GM12878 (cell line): Measurements from ENCODE around the gene CKS1B. TPM values are rescaled to one million over a fixed set of nuclear protein-coding genes. Genes with fewer than 3 reads are reported as not detected.

Experiments used
- ATAC-seq: fragments of 200-7000 bp; cut with Tn5 transposase; 3 replicates; pipeline ENCODE4 v1.9.1; 2020; ENCODE audit warnings: mild to moderate bottlenecking, moderate library complexity
- BruUV-seq: library from RNA; stranded (reverse); fragments of 400-500 nt; replicated peaks from 2 replicates; lab custom pipeline; 2021; lab: Mats Ljungman, UMichigan
- CTCF ChIA-PET: fragments of 300-600 bp; sonication (Branson Sonifier 250); formaldehyde crosslinking; extraction: SDS; loops from one replicate; lab custom pipeline; 2021; ENCODE audit warnings: inconsistent platforms; lab: Yijun Ruan, JAX
- POLR2A ChIA-PET: fragments of 350-600 bp; formaldehyde crosslinking; extraction: SDS; loops from one replicate; lab custom pipeline; 2021; ENCODE audit warnings: inconsistent platforms; lab: Charles Lee
- RAD21 ChIA-PET: fragments of 300-600 bp; sonication (Branson Sonifier 250); formaldehyde crosslinking; loops from one replicate; lab custom pipeline; 2023; ENCODE audit warnings: antibody characterized with exemption; ENCODE audit not compliant: unreplicated experiment; lab: Charles Lee
- SMC1A ChIA-PET: fragments of 300-600 bp; sonication (Branson Sonifier 250); formaldehyde crosslinking; loops from one replicate; lab custom pipeline; 2023; ENCODE audit not compliant: unreplicated experiment, uncharacterized antibody; lab: Charles Lee
- DNase-seq: peaks from one replicate; pipeline ENCODE4 v3.0.0-alpha.2; 2011; ENCODE audit warnings: low read depth, low spot score
- FAIRE-seq: peaks from 3 replicates; lab custom pipeline; 2011; peaks lifted over from hg19 to GRCh38; lab: Jason Lieb, UNC
- H2AFZ ChIP-seq: 2 replicates; pipeline ENCODE4 v1.6.0; 2011; ENCODE audit warnings: low read depth, low read length, control low read depth; ENCODE audit not compliant: control insufficient read depth
- H3K27ac ChIP-seq: 2 replicates; pipeline ENCODE4 v1.5.1; 2011; ENCODE audit warnings: control low read depth; ENCODE audit not compliant: control insufficient read depth, insufficient read depth
- H3K27me3 ChIP-seq, 2 experiments: replicated peaks in 1 of 2; 2 replicates each; pipeline versions ENCODE4 v1.6.0 to v1.6.1; 2011; ENCODE audit warnings: low read length in 1 of 2; ENCODE audit not compliant: control insufficient read depth in 2 of 2, insufficient read depth in 2 of 2
- H3K36me3 ChIP-seq, 2 experiments: 2 replicates each; pipeline ENCODE4 v1.5.1; 2011; ENCODE audit warnings: low read length in 1 of 2; ENCODE audit not compliant: control insufficient read depth in 2 of 2, insufficient read depth in 2 of 2
- H3K4me1 ChIP-seq: 2 replicates; pipeline ENCODE4 v1.6.1; 2011; ENCODE audit warnings: mild to moderate bottlenecking, low read length, moderate library complexity, mixed read lengths; ENCODE audit not compliant: control insufficient read depth, insufficient read depth
- H3K4me2 ChIP-seq: 2 replicates; pipeline ENCODE4 v1.6.0; 2011; ENCODE audit warnings: control low read depth; ENCODE audit not compliant: control insufficient read depth, insufficient read depth
- H3K4me3 ChIP-seq: fragments of 200-600 bp; sonication (generic); 2 replicates; pipeline ENCODE4 v1.5.1; 2016
- H3K79me2 ChIP-seq: 2 replicates; pipeline ENCODE4 v1.6.0; 2011; ENCODE audit warnings: low read length; ENCODE audit not compliant: control insufficient read depth, insufficient read depth
- H3K9ac ChIP-seq: 2 replicates; pipeline ENCODE4 v1.8.0; 2011; ENCODE audit warnings: low read length, control low read depth, mixed read lengths; ENCODE audit not compliant: control insufficient read depth, insufficient read depth
- H3K9me3 ChIP-seq: replicated peaks from 3 replicates; pipeline ENCODE4 v1.5.1; 2011; ENCODE audit warnings: mild to moderate bottlenecking, low read length; ENCODE audit not compliant: control insufficient read depth, insufficient read depth
- H4K20me1 ChIP-seq: 2 replicates; pipeline ENCODE4 v1.6.0; 2011; ENCODE audit not compliant: control insufficient read depth, insufficient read depth
- CTCF ChIP-seq, 3 experiments: IDR thresholded peaks in 2 of 3; conservative IDR thresholded peaks in 1 of 3; 2 replicates each; pipeline ENCODE4 v1.5.1; 2011; ENCODE audit warnings: low read depth in 3 of 3, low read length in 3 of 3, mild to moderate bottlenecking in 3 of 3, control low read depth in 2 of 3, moderate library complexity in 2 of 3, inconsistent platforms in 1 of 3, mixed read lengths in 1 of 3; ENCODE audit not compliant: control insufficient read depth in 2 of 3, insufficient read depth in 1 of 3; ENCODE audit errors: extremely low read depth in 1 of 3
- EZH2 ChIP-seq: IDR thresholded peaks from 2 replicates; pipeline ENCODE4 v1.6.1; 2012; ENCODE audit warnings: low read depth, mild to moderate bottlenecking, control low read depth, inconsistent platforms, low read length, borderline replicate concordance; ENCODE audit not compliant: control insufficient read depth
- FOS ChIP-seq: IDR thresholded peaks from 3 replicates; pipeline ENCODE4 v1.6.1; 2011; ENCODE audit warnings: borderline replicate concordance; ENCODE audit not compliant: insufficient read length; ENCODE audit errors: extremely low read depth
- FOXK2 ChIP-seq: fragments of 450-650 bp; IDR thresholded peaks from 2 replicates; pipeline ENCODE4 v1.6.1; 2017; ENCODE audit warnings: mild to moderate bottlenecking, moderate library complexity
- RAD21 ChIP-seq: IDR thresholded peaks from 2 replicates; pipeline ENCODE4 v1.6.1; 2011; ENCODE audit warnings: mild to moderate bottlenecking, low read depth, low read length, moderate library complexity; ENCODE audit not compliant: insufficient read depth
- SMC3 ChIP-seq: IDR thresholded peaks from 2 replicates; pipeline ENCODE4 v1.6.1; 2011; ENCODE audit warnings: low read length, improper control_type of control experiment, borderline replicate concordance
- USF2 ChIP-seq: IDR thresholded peaks from 2 replicates; pipeline ENCODE4 v1.6.1; 2011; ENCODE audit warnings: low read depth, low read length, improper control_type of control experiment, borderline replicate concordance
- WGBS: methylation state at CpG from one replicate; pipeline ENCODE4 v1.1.6; 2016; ENCODE audit warnings: low lambda C conversion rate; ENCODE audit not compliant: insufficient replicate concordance, insufficient coverage; ENCODE audit errors: missing lambda C conversion rate; 5-methylcytosine and 5-hydroxymethylcytosine counted together
- in situ Hi-C: fragments of 300-500 bp; cut with MboI; formaldehyde crosslinking; loops from 9 replicates; pipeline ENCODE4 v1.14.3; 2018; ENCODE audit warnings: mixed read lengths
- intact Hi-C: fragments of 100-400 bp; cut with micrococcal nuclease; formaldehyde crosslinking; loops from one replicate; pipeline ENCODE4 v1.14.2; 2022; ENCODE audit not compliant: unreplicated experiment
- polyA plus RNA-seq, 11 experiments: library from polyadenylated mRNA; depleted of rRNA in 4 of 11; unstranded in 6 of 11; stranded (reverse) in 5 of 11; fragments of >200 nt; fragmentation: Nextera tagmentation in 4 of 11; fragmentation: Illumina TruSeq in 1 of 11; extraction: Ambion mirVana in 4 of 11; extraction: Trizol in 1 of 11; gene quantifications; 1 replicate in 1 of 11; 2 replicates in 10 of 11; pipeline versions ENCODE4 v1.2.1 to v1.2.3, GENCODE V29; 2011 to 2016; ENCODE audit warnings: inconsistent platforms in 2 of 11, missing spikeins in 2 of 11, low read depth in 1 of 11
- total RNA-seq, 4 experiments: library from RNA; depleted of rRNA in 3 of 4; stranded (reverse); fragments of >200 nt in 3 of 4; fragmentation: Illumina TruSeq in 1 of 4; extraction: Trizol in 1 of 4; gene quantifications; 2 replicates each; pipeline versions ENCODE4 v1.2.1 to v1.2.3, GENCODE V29; 2013 to 2021
- TF ChIP-seq, protein P1 (sequence below): IDR thresholded peaks from 2 replicates; pipeline ENCODE4 v1.6.1; 2012; ENCODE audit warnings: low read length, inconsistent platforms
- TF ChIP-seq, protein P2 (sequence below): fragments of 450-650 bp; IDR thresholded peaks from 2 replicates; pipeline ENCODE4 v1.6.1; 2018; ENCODE audit warnings: borderline replicate concordance, mild to moderate bottlenecking; ENCODE audit not compliant: partially characterized antibody

CKS1B gene
- total and polyA plus RNA-seq, 10 of the 15 experiments (the other 5 are each of a cell fraction or from before 2014, with no cell fraction given): 125 to 608 (median 364) TPM

DNA sequence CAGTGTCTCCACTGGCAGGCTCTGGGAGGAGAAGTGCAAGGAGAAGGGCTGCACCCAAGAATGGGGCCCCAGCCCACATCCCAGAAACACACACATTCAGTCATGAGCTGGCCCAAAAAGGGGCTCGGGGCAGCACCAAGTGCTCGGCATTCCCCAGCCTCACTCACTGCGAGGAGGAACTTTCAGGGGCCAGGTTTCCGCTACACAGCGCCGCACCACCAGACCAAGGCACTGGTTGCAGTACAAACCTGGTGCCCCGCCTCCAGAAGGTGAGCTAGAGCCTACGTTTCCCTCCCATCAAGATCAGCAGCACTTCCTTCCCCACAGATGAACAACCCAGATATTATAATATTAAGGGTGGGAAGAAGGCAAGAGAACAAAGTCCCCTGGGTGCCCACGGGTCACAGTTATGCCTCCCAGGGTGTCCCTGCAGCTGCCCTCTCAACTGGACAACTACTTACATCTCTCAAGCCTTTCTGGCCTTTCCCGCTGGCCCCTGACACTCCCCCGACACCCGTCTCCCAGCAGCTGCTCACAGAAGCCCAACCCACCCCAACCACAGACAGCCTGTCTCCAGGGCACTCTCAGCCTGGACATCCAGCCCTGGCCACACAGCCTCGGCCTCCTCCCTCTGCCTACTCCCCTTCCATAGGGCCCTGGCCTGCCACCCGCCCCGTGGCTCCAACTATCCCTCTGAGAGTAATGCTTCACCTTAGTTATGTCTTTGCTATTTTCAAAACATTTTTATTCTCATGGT is 22.4 kb upstream of the CKS1B start (continued):
- TF ChIP-seq, protein P1, sequence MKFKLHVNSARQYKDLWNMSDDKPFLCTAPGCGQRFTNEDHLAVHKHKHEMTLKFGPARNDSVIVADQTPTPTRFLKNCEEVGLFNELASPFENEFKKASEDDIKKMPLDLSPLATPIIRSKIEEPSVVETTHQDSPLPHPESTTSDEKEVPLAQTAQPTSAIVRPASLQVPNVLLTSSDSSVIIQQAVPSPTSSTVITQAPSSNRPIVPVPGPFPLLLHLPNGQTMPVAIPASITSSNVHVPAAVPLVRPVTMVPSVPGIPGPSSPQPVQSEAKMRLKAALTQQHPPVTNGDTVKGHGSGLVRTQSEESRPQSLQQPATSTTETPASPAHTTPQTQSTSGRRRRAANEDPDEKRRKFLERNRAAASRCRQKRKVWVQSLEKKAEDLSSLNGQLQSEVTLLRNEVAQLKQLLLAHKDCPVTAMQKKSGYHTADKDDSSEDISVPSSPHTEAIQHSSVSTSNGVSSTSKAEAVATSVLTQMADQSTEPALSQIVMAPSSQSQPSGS: no peak
- no peak for TF ChIP-seq FOS
- no peak for TF ChIP-seq EZH2
- TF ChIP-seq, all 136 proteins: peak for 5

- FAIRE-seq: no peak
These were observed 21.8 kb upstream of the CKS1B start for GRCh38 chr1:154952664-154953063.

More at GRCh38 chr1:154952664-154953063, 21.8 kb upstream of the CKS1B start:
- peaks cover 42% of the 10 kb centered on the region for H3K4me1 ChIP-seq
- no peaks in the 10 kb centered on the region for H3K9me3 ChIP-seq
- SMC1A ChIA-PET: interaction anchor here (0.8 to 2.2 kb wide), 6 partner anchors 8 to 393 kb away, joined by 3 to 7 read pairs (median 4); no protein-coding TSS in a partner anchor
- no peak overlapping the region for H3K4me3 ChIP-seq
- no peaks in the 10 kb centered on the region for H3K27me3 ChIP-seq
- no peak for ATAC-seq
- H3K4me2 ChIP-seq: peak overlapping the region; percentile 64
- peaks cover 5% of the 10 kb centered on the region for H3K79me2 ChIP-seq
- intact Hi-C loops: no loop called here
- no peak overlapping the region for H2AFZ ChIP-seq
- TF ChIP-seq USF2 (no peak), SMC3 (no peak), RAD21 (no peak), CTCF (IDR thresholded peaks at IDR 0.05 in 2 of 3, conservative IDR thresholded peaks at IDR 0.05 in 1 of 3; ENCODE audit: control insufficient read depth in 2 of 3, extremely low read depth in 1 of 3, insufficient read depth in 1 of 3, low read depth in 3 of 3, low read length in 3 of 3) (no peak), FOXK2 (no peak)
- TF ChIP-seq, protein P2, sequence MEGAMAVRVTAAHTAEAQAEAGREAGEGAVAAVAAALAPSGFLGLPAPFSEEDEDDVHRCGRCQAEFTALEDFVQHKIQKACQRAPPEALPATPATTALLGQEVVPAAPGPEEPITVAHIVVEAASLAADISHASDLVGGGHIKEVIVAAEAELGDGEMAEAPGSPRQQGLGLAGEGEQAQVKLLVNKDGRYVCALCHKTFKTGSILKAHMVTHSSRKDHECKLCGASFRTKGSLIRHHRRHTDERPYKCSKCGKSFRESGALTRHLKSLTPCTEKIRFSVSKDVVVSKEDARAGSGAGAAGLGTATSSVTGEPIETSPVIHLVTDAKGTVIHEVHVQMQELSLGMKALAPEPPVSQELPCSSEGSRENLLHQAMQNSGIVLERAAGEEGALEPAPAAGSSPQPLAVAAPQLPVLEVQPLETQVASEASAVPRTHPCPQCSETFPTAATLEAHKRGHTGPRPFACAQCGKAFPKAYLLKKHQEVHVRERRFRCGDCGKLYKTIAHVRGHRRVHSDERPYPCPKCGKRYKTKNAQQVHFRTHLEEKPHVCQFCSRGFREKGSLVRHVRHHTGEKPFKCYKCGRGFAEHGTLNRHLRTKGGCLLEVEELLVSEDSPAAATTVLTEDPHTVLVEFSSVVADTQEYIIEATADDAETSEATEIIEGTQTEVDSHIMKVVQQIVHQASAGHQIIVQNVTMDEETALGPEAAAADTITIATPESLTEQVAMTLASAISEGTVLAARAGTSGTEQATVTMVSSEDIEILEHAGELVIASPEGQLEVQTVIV: no peak
- TF ChIP-seq, all 136 proteins: peak for 0
- no peak overlapping the region for H3K27ac ChIP-seq
- 88% methylated on average over 6 of the region's 6 CpGs for WGBS
- H3K9ac ChIP-seq: no peak overlapping the region
- BruUV-seq: no TSS peak
- RAD21 ChIA-PET: interaction anchor here (0.8 to 1.4 kb wide), 5 partner anchors 16 to 98 kb away, joined by 3 to 6 read pairs (median 4); partner anchors contain the start of genes ADAM15, PMVK and SHC1
- DNase-seq: no peak
- CTCF ChIA-PET: interaction anchor here (1.0 to 2.8 kb wide), 10 partner anchors 7 to 139 kb away, joined by 3 to 13 read pairs (median 3); partner anchors contain the start of genes CKS1B, PYGO2 and SHC1
- in situ Hi-C loops: no loop called here
- no peaks in the 10 kb centered on the region for H4K20me1 ChIP-seq
- peaks cover 0 to 3% of the 10 kb centered on the region in 2 experiments; a peak in 2 of 4 replicates for H3K36me3 ChIP-seq
- POLR2A ChIA-PET: interaction anchor here (0.6 to 12.3 kb wide), 10 partner anchors 8 to 527 kb away, joined by 3 to 140 read pairs (median 5); partner anchors contain the start of genes CKS1B, FLAD1, PYGO2 and SHC1
